ENCODE results near the gene FAM193B. TPM values are rescaled to one million over a fixed set of nuclear protein-coding genes. Genes with fewer than 3 reads are reported as not detected.
A peak's percentile ranks its signal among the peaks of the same experiment; 100 is the strongest.

FAM193B gene
- total and polyA plus RNA-seq, 5 experiments from 2014 or later: 1.6 to 225 (median 5.5) TPM

- H3K27ac Mint-ChIP-seq: peak overlapping the region in 3 of 10 donors; percentile 6 to 74 (median 38)
- POLR2A ChIA-PET: interaction anchor here (0.6 to 6.0 kb wide), 5 partner anchors 23 to 1059 kb away, joined by 3 to 43 read pairs (median 7); partner anchors contain the start of gene DBN1
- no peaks in the 10 kb centered on the region for H3K9me3 Mint-ChIP-seq
- DNase-seq: no peak
- peaks cover 13 to 39% (median 35%) of the 10 kb centered on the region in 4 donors for H3K4me1 Mint-ChIP-seq
- peaks cover 0 to 25% (median 0%) of the 10 kb centered on the region in 3 donors for H3K36me3 Mint-ChIP-seq
- no peak for ATAC-seq
- peaks cover 0 to 2% (median 0%) of the 10 kb centered on the region in 5 donors for H3K27me3 Mint-ChIP-seq
- peak overlapping the region in 1 of 10 donors; percentile 52 for H3K4me3 Mint-ChIP-seq
These were observed 59.8 kb downstream of the FAM193B start for GRCh38 chr5:177494346-177495195.

- POLR2A ChIA-PET: interaction anchor here (0.8 to 6.0 kb wide), 2 partner anchors 22 to 38 kb away, joined by 4 to 36 read pairs; partner anchors contain the start of gene DBN1
- no peak for DNase-seq
- no peak for ATAC-seq
- Mint-ChIP-seq H3K36me3 (peaks cover 0 to 26% (median 0%) of the 10 kb centered on the region in 3 donors), H3K27ac (peak overlapping the region in 5 of 10 donors; percentile 6 to 74 (median 47)), H3K9me3 (no peaks in the 10 kb centered on the region), H3K4me3 (no peak overlapping the region), H3K27me3 (peaks cover 0 to 2% (median 0%) of the 10 kb centered on the region in 5 donors), H3K4me1 (peaks cover 13 to 38% (median 34%) of the 10 kb centered on the region in 4 donors)
These were observed 60.5 kb downstream of the FAM193B start for GRCh38 chr5:177493795-177494345.

GRCh38 chr5:177492841-177493240 is 61.5 kb downstream of the FAM193B start:
- POLR2A ChIA-PET: interaction anchor here (0.7 to 1.4 kb wide), 4 partner anchors 13 to 38 kb away, joined by 3 to 4 read pairs (median 3); no protein-coding TSS in a partner anchor
- H3K36me3 Mint-ChIP-seq: peaks cover 0 to 27% (median 0%) of the 10 kb centered on the region in 3 donors

GRCh38 chr5:177491983-177492746 is 62.2 kb downstream of the FAM193B start:
- peaks cover 0 to 31% (median 3%) of the 10 kb centered on the region in 3 donors for H3K36me3 Mint-ChIP-seq
- H3K4me1 Mint-ChIP-seq: peaks cover 7 to 26% (median 22%) of the 10 kb centered on the region in 4 donors
- ATAC-seq (no peak), DNase-seq (no peak)
- H3K27me3 Mint-ChIP-seq: no peaks in the 10 kb centered on the region
- POLR2A ChIA-PET: interaction anchor here (0.7 to 1.4 kb wide), 4 partner anchors 13 to 37 kb away, joined by 3 to 4 read pairs (median 3); no protein-coding TSS in a partner anchor
- H3K27ac Mint-ChIP-seq: peak overlapping the region in 1 of 10 donors; percentile 50
- no peak overlapping the region for H3K4me3 Mint-ChIP-seq
- no peaks in the 10 kb centered on the region for H3K9me3 Mint-ChIP-seq

More at GRCh38 chr5:177492841-177493240, 61.5 kb downstream of the FAM193B start:
- H3K27ac Mint-ChIP-seq: peak overlapping the region in 2 of 10 donors; percentile 37 to 50
- H3K27me3 Mint-ChIP-seq: no peaks in the 10 kb centered on the region
- H3K4me3 Mint-ChIP-seq: no peak overlapping the region
- H3K9me3 Mint-ChIP-seq: no peaks in the 10 kb centered on the region
- DNase-seq (no peak), ATAC-seq (no peak)
- peaks cover 7 to 30% (median 24%) of the 10 kb centered on the region in 4 donors for H3K4me1 Mint-ChIP-seq

GRCh38 chr5:177491429-177491945 is 62.9 kb downstream of the FAM193B start:
- Mint-ChIP-seq H3K9me3 (no peaks in the 10 kb centered on the region), H3K27ac (no peak overlapping the region), H3K27me3 (no peaks in the 10 kb centered on the region), H3K36me3 (peaks cover 0 to 33% (median 4%) of the 10 kb centered on the region in 3 donors), H3K4me3 (no peak overlapping the region), H3K4me1 (peaks cover 7 to 26% (median 21%) of the 10 kb centered on the region in 4 donors)
- DNase-seq (peak in 1 of 10 donors; percentile 31), ATAC-seq (peak in 1 of 2 donors; percentile 66)
- POLR2A ChIA-PET: no interaction called here

GRCh38 chr5:177490992-177491391 is 63.4 kb downstream of the FAM193B start:
- ATAC-seq (no peak), DNase-seq (no peak)
- peaks cover 4 to 22% (median 16%) of the 10 kb centered on the region in 4 donors for H3K4me1 Mint-ChIP-seq
- peak overlapping the region in 1 of 10 donors; percentile 87 for H3K27ac Mint-ChIP-seq
- POLR2A ChIA-PET: no interaction called here
- no peaks in the 10 kb centered on the region for H3K27me3 Mint-ChIP-seq
- peaks cover 0 to 33% (median 4%) of the 10 kb centered on the region in 3 donors for H3K36me3 Mint-ChIP-seq
- no peaks in the 10 kb centered on the region for H3K9me3 Mint-ChIP-seq
- H3K4me3 Mint-ChIP-seq: no peak overlapping the region

GRCh38 chr5:177490311-177490991 is 63.9 kb downstream of the FAM193B start:
- Mint-ChIP-seq H3K27me3 (no peaks in the 10 kb centered on the region), H3K4me1 (peaks cover 4 to 18% (median 11%) of the 10 kb centered on the region in 4 donors), H3K27ac (peak overlapping the region in 1 of 10 donors; percentile 87), H3K36me3 (peaks cover 0 to 37% (median 4%) of the 10 kb centered on the region in 3 donors), H3K4me3 (no peak overlapping the region), H3K9me3 (no peaks in the 10 kb centered on the region)
- ATAC-seq: no peak
- POLR2A ChIA-PET: interaction anchor here (0.8 kb wide), 1 partner anchor 16 kb away, joined by 6 read pairs; no protein-coding TSS in a partner anchor
- DNase-seq: no peak

GRCh38 chr5:177489119-177489716 is 65.1 kb downstream of the FAM193B start:
- Mint-ChIP-seq H3K4me1 (peaks cover 6 to 10% (median 9%) of the 10 kb centered on the region in 4 donors), H3K36me3 (peaks cover 0 to 40% (median 4%) of the 10 kb centered on the region in 3 donors), H3K27me3 (no peaks in the 10 kb centered on the region), H3K27ac (no peak overlapping the region), H3K9me3 (no peaks in the 10 kb centered on the region), H3K4me3 (no peak overlapping the region)
- DNase-seq: no peak
- POLR2A ChIA-PET: interaction anchor here (0.7 to 2.0 kb wide), 4 partner anchors 8 to 132 kb away, joined by 3 to 7 read pairs (median 5); partner anchors contain the start of gene PDLIM7
- no peak for ATAC-seq

- DNase-seq (no peak), ATAC-seq (no peak)
- POLR2A ChIA-PET: interaction anchor here (0.7 to 2.0 kb wide), 2 partner anchors 9 to 13 kb away, joined by 3 to 7 read pairs; no protein-coding TSS in a partner anchor
- Mint-ChIP-seq H3K27me3 (no peaks in the 10 kb centered on the region), H3K9me3 (no peaks in the 10 kb centered on the region), H3K36me3 (peaks cover 0 to 38% (median 6%) of the 10 kb centered on the region in 3 donors), H3K27ac (peak overlapping the region in 1 of 10 donors; percentile 21), H3K4me3 (no peak overlapping the region), H3K4me1 (peaks cover 0 to 6% (median 3%) of the 10 kb centered on the region in 4 donors)
These were observed 66.4 kb downstream of the FAM193B start for GRCh38 chr5:177487975-177488374.

GRCh38 chr5:177487144-177487543 is 67.2 kb downstream of the FAM193B start:
- ATAC-seq: no peak
- DNase-seq: no peak
- no peak overlapping the region for H3K4me3 Mint-ChIP-seq
- peaks cover 0 to 32% (median 6%) of the 10 kb centered on the region in 3 donors for H3K36me3 Mint-ChIP-seq
- peaks cover 0 to 6% (median 2%) of the 10 kb centered on the region in 4 donors for H3K4me1 Mint-ChIP-seq
- H3K27ac Mint-ChIP-seq: no peak overlapping the region
- POLR2A ChIA-PET: no interaction called here
- no peaks in the 10 kb centered on the region for H3K9me3 Mint-ChIP-seq
- H3K27me3 Mint-ChIP-seq: no peaks in the 10 kb centered on the region

- peaks cover 0 to 29% (median 6%) of the 10 kb centered on the region in 3 donors for H3K36me3 Mint-ChIP-seq
- peaks cover 0 to 6% (median 2%) of the 10 kb centered on the region in 4 donors for H3K4me1 Mint-ChIP-seq
- H3K27me3 Mint-ChIP-seq: no peaks in the 10 kb centered on the region
- ATAC-seq (no peak), DNase-seq (no peak)
- peak overlapping the region in 1 of 10 donors; percentile 11 for H3K27ac Mint-ChIP-seq
- H3K4me3 Mint-ChIP-seq: no peak overlapping the region
- POLR2A ChIA-PET: interaction anchor here (0.5 to 0.7 kb wide), 2 partner anchors 11 to 40 kb away, joined by 3 to 13 read pairs; no protein-coding TSS in a partner anchor
- H3K9me3 Mint-ChIP-seq: no peaks in the 10 kb centered on the region
These were observed 68.1 kb downstream of the FAM193B start for GRCh38 chr5:177486256-177486655.

Measured in naive thymus-derived CD8-positive, alpha-beta T cell (primary cell).